ENCODE results near the gene FARP1. TPM values are rescaled to one million over a fixed set of nuclear protein-coding genes. Genes with fewer than 3 reads are reported as not detected.

FARP1 gene
- total RNA-seq, 1 donor from 2014 or later = 128 TPM

DNA sequence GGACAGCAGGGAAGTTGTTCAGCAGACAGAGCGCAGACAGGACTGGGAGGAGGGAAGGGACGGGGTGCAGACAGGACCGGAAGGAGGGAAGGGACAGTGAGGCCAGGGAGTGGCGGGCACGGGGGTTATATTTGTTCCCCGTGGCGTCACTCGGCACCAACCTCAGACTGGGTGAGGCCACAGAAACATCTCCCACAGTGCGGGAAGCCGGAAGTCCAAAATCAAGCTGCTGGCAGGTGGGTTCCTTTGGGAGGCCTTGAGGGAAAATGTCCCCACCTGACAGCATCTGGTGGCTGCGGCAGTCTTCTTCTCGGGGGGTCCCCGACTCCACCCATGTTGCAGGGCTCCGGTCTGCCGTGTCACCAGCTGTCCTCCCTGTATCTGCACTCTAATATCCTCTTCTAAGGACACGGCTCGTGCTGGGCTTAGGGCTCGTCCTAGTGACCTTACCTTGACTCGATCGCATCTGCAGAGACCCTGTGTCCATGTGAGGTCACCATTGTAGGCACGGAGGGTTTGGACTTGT is 301.0 kb downstream of the FARP1 start:
- H3K36me3 Mint-ChIP-seq (ENCODE audit: low read depth, unreplicated experiment) = peaks cover 37% of the 10 kb centered on the region
- TF ChIP-seq, protein P1, sequence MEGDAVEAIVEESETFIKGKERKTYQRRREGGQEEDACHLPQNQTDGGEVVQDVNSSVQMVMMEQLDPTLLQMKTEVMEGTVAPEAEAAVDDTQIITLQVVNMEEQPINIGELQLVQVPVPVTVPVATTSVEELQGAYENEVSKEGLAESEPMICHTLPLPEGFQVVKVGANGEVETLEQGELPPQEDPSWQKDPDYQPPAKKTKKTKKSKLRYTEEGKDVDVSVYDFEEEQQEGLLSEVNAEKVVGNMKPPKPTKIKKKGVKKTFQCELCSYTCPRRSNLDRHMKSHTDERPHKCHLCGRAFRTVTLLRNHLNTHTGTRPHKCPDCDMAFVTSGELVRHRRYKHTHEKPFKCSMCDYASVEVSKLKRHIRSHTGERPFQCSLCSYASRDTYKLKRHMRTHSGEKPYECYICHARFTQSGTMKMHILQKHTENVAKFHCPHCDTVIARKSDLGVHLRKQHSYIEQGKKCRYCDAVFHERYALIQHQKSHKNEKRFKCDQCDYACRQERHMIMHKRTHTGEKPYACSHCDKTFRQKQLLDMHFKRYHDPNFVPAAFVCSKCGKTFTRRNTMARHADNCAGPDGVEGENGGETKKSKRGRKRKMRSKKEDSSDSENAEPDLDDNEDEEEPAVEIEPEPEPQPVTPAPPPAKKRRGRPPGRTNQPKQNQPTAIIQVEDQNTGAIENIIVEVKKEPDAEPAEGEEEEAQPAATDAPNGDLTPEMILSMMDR (IDR thresholded peaks at IDR 0.05; ENCODE audit: insufficient read depth, low read depth, low read length) = no peak
- no peak for TF ChIP-seq EZH2 (IDR thresholded peaks at IDR 0.05; ENCODE audit: insufficient read depth, low read length)
- Histone ChIP-seq H3K27me3 (ENCODE audit: insufficient read depth, low read length) (no peaks in the 10 kb centered on the region), H3K36me3 (ENCODE audit: insufficient read depth, low read length) (peaks cover 9% of the 10 kb centered on the region), H4K20me1 (ENCODE audit: insufficient read depth, low read length) (peaks cover 24% of the 10 kb centered on the region), H3K4me1 (ENCODE audit: insufficient read depth, low read length) (peaks cover 11% of the 10 kb centered on the region), H3K27ac (ENCODE audit: low read depth, low read length) (peak overlapping the region; percentile 63), H3K9me3 (ENCODE audit: insufficient read depth, low read depth, low read length) (no peaks in the 10 kb centered on the region), H3K79me2 (ENCODE audit: insufficient read depth, low read length) (no peaks in the 10 kb centered on the region), H3K9ac (ENCODE audit: low read length) (peak overlapping the region; percentile 55), H3K4me2 (ENCODE audit: low read length) (peak overlapping the region; percentile 28), H2AFZ (ENCODE audit: low read depth, low read length) (no peak overlapping the region), H3K4me3 (ENCODE audit: insufficient read depth, low read depth, low read length) (no peak overlapping the region)
- no peaks in the 10 kb centered on the region for H3K9me3 Mint-ChIP-seq (ENCODE audit: unreplicated experiment)
- peak overlapping the region; percentile 93 for H3K27ac Mint-ChIP-seq (ENCODE audit: unreplicated experiment)
- FAIRE-seq (no peak), DNase-seq (ENCODE audit: low read depth) (no peak)
- H3K27me3 Mint-ChIP-seq (ENCODE audit: low read depth, unreplicated experiment) = no peaks in the 10 kb centered on the region
- peaks cover 16% of the 10 kb centered on the region for H3K4me1 Mint-ChIP-seq (ENCODE audit: low read depth, unreplicated experiment)
- H3K4me3 Mint-ChIP-seq (ENCODE audit: unreplicated experiment) = peak overlapping the region; percentile 35

DNA sequence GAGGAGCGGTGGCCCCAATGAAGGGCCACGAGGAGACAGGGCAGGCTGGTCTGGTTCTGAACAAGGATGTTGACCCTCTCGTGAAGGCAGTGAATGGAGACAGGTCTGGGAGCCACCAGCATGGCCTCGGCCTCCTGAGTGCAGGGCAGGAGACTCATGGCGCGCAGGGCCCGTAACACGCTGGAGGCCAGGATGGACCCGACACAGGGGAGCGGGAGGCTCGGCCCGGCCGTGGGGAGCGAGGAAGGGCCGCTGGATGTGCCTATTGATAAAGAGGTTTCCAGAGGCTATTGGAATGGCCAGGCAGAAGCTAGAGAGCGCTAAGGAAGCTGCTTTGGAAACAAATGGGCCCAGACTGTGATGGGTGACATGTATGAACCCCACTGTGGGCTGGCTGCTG is 301.5 kb downstream of the FARP1 start:
- peak overlapping the region; percentile 7 for H3K9ac ChIP-seq (ENCODE audit: low read length)
- peaks cover 14% of the 10 kb centered on the region for H3K36me3 ChIP-seq (ENCODE audit: insufficient read depth, low read length)
- H3K4me3 ChIP-seq (ENCODE audit: insufficient read depth, low read depth, low read length) = no peak overlapping the region
- no peak overlapping the region for H3K4me2 ChIP-seq (ENCODE audit: low read length)
- H3K36me3 Mint-ChIP-seq (ENCODE audit: low read depth, unreplicated experiment) = peaks cover 37% of the 10 kb centered on the region
- H3K9me3 ChIP-seq (ENCODE audit: insufficient read depth, low read depth, low read length) = no peaks in the 10 kb centered on the region
- peak overlapping the region; percentile 26 for H3K27ac Mint-ChIP-seq (ENCODE audit: unreplicated experiment)
- TF ChIP-seq, protein P1 (IDR thresholded peaks at IDR 0.05; ENCODE audit: insufficient read depth, low read depth, low read length) = no peak
- no peak for TF ChIP-seq EZH2 (IDR thresholded peaks at IDR 0.05; ENCODE audit: insufficient read depth, low read length)
- H4K20me1 ChIP-seq (ENCODE audit: insufficient read depth, low read length) = peaks cover 28% of the 10 kb centered on the region
- no peak for DNase-seq (ENCODE audit: low read depth)
- no peaks in the 10 kb centered on the region for H3K79me2 ChIP-seq (ENCODE audit: insufficient read depth, low read length)
- no peaks in the 10 kb centered on the region for H3K27me3 ChIP-seq (ENCODE audit: insufficient read depth, low read length)
- H3K4me3 Mint-ChIP-seq (ENCODE audit: unreplicated experiment) = no peak overlapping the region
- no peak overlapping the region for H3K27ac ChIP-seq (ENCODE audit: low read depth, low read length)
- H3K4me1 Mint-ChIP-seq (ENCODE audit: low read depth, unreplicated experiment) = peaks cover 19% of the 10 kb centered on the region
- H2AFZ ChIP-seq (ENCODE audit: low read depth, low read length) = no peak overlapping the region
- no peak for FAIRE-seq
- H3K27me3 Mint-ChIP-seq (ENCODE audit: low read depth, unreplicated experiment) = no peaks in the 10 kb centered on the region
- H3K9me3 Mint-ChIP-seq (ENCODE audit: unreplicated experiment) = no peaks in the 10 kb centered on the region
- peaks cover 11% of the 10 kb centered on the region for H3K4me1 ChIP-seq (ENCODE audit: insufficient read depth, low read length)

Measured in astrocyte (in vitro differentiated cells and primary cell).